NT2/D1 (cell line): Measurements from ENCODE around the gene DENND6B.

Experiments used
- SUZ12 ChIP-seq: IDR thresholded peaks from 2 replicates; pipeline ENCODE4 v1.6.1; 2011; ENCODE audit not compliant: insufficient read length, insufficient read depth; ENCODE audit errors: extremely low read depth
- YY1 ChIP-seq: IDR thresholded peaks from 2 replicates; pipeline ENCODE4 v1.6.1; 2011; ENCODE audit not compliant: insufficient read length, insufficient read depth
- ZNF274 ChIP-seq: IDR thresholded peaks from 2 replicates; pipeline ENCODE4 v1.6.1; 2011; ENCODE audit warnings: mild to moderate bottlenecking, low read depth, low read length

- TF ChIP-seq ZNF274 (no peak), YY1 (no peak), SUZ12 (no peak)
These were observed 9.1 kb downstream of the DENND6B start for GRCh38 chr22:50317674-50318073.
